GM21717 (cell line): ENCODE data around the gene AP1M1.

ENCODE experiments used
- ATAC-seq: cut with Tn5 transposase; IDR thresholded peaks from one replicate; pipeline ENCODE4 v1.9.1; 2021; ENCODE audit warnings: mild to moderate bottlenecking, moderate library complexity; ENCODE audit not compliant: unreplicated experiment

AP1M1 gene

DNA sequence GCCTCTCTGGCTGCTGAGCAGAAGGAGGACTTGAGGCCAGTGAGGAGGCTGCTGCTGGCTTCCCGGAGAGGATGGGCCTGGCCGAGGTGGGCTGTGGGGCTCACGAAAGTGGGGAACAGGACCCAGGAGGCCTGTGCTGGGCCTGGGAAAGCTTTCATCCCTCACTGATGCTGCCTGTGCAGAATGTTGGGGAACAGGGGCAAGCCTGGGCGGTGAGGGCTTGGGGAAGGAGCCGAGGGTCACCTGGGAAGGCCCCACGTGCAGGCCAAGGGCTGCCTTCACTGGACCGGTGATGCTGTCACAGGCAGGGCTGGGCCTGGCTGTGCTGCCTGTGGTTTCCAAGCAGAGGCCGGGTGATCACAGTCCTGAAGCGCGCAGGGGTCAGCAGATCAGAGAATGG, 9.4 kb downstream of the AP1M1 start:
- ATAC-seq: no peak

DNA sequence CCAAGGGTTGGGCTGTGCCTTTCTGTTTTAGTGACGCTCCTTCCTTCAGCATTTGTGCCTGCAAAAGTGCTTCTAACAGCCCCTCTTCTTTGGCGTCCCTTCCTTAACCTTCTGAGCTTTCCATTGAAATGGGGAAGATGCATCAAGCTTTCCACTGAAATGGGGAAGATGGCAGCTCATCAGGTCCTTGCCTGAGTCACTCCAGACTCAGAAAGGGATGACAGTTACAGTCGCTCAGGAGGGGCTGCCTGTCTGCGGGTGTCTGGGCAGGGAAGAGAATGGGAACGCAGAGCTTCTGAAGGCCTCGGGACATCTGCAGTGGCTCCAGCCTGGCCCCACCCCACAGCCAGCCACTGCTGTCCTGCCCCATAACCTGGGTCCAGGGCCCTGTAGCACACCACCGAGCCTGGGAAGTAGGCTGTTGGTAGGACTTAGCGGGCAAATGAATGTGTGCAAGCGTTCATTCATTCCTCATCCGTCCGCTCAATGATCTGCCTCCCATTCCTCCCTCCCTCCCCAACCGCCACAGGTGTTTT, 9.8 kb downstream of the AP1M1 start:
- ATAC-seq: no peak

DNA sequence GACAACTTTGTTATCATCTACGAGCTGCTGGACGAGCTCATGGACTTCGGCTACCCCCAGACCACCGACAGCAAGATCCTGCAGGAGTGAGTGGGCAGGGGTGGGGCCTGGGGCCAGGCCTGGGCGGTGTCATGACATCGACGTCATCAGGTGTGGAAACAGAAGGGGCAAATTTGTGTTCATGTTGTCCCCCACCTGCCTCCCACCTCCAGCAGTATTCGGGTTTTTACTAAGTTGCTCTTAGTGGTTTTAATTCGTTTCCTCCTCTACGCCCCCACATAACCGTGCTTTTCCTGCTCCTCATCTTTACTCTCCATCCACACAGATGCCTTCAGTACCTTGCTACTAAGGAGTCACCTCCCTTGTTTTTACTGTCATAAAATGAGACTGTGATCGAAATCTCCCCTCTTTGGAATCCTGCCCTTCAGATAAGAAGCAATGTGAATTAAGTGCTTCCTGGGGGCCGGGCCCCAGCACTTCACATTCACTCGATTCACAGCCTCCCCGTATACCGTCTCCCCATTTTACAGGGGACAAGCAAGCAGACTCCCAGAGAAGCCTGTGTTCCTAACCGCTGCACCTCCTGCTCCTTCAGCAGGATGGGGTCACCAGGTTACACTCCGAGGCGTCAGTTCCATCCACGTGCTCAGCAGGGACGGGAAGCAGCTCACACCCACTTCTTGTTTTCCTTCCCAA, 10.5 kb downstream of the AP1M1 start:
- ATAC-seq: no peak

DNA sequence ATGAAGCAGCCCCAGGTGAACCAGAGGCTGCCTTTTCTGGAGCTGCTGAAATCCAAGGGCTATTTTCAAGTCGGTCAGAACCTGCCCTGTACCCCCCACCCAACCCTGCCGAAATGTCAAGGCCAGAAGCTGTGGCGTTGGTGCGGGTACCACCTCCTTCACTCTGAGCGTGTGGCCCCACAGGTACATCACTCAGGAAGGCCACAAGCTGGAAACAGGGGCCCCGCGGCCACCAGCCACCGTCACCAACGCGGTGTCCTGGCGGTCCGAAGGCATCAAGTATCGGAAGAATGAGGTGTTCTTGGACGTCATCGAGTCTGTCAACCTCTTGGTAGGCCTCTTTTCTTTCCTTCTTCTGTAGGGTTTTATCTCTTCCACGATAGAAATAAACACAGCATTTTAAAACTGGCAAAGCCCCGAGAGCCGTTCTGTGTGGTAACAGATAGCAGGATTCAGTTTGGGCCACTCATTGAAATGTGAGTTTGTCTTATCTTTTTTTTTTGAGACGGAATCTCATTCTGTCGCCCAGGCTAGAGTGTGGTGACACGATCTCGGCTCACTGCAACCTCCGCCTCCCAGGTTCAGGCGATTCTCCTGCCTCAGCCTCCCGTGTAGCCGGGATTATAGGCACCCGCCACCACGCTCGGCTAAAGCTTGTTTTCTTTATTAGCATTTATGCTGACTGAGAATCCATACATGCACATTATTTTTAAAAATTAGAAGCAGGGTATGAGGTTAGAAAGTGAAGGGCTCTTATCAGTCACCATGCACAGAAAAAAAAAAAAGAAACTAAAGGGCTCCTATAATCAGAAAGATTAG, 11.3 kb downstream of the AP1M1 start:
- no peak for ATAC-seq

DNA sequence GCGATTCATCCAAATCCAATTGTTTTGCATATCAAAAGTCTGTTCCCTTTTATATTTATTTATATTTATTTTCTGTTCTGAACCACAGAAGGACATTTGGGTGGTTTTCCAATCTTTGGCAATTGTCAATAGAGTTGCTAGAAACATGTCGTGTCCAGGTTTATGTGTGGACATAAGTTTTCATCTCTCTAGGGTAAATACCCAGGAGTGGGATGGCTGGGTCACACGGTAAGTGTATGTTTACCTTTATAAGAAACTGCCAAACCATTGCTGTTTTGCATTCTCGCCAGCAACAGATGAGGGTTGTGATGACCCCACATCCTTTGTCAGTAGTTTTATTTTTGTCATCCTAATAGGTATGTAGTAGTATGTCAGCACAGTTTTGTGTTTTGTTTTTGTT, 12.5 kb downstream of the AP1M1 start:
- no peak for ATAC-seq

DNA sequence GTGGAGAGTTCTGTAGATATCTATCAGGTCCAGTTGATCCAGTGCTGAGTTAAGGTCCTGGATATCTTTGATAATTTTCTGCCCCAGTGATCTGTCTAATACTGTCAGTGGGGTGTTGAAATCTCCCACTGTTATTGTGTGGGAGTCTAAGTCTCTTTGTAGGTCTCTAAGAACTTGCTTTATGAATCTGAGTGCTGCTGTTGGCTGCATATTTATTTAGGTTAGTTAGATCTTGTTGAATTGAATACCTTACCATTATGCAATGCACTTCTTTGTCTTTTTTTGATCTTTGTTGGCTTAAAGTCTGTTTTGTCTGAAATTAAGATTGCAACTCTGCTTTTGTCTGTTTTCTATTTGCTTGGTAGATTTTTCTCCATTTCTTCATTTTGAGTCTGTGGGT, 15.4 kb downstream of the AP1M1 start:
- ATAC-seq: no peak

DNA sequence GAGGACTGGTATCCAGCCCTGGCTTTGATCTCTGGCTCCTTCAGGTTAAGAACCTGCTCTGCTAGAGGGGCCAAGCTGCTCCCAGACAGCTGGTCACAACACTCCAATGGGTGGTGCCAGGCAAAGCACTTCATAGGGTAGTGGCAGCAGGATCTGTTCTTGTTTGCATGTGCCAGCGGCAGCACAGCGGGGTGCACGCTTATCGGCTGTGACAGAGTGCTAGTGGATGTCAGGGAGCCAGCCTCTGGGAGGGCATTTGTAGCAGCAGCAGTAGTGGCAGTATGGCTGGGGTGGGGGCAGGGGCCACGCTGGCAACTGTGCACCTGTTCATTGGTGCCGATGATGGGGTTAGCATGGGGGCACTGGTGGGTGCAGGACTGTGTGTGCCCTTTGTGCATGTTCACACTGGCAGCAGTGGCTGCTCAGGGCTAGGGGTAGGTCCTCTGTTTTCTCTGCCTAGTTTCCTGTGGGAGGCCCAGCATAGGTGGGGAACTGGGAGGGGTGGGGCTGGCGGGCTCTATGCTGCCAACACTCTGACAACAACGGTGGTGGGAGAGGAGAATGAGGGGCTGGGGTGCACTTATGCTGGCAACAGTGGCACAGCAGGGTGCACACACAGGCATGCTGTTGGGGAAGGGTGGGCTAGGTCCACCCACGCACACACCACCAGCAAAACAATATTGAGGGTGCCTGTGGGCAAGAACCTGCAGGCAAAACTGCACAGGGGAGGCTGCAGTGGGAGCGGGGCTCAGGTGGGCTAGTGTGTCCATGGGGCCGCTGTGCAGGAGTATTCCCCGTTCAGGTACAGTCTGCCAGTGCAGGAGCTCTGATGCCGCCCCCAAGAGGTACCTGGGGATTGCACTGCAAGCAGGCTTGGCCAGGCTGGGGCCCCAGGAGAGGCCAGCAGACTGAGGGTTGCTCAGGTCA, 19.3 kb downstream of the AP1M1 start:
- ATAC-seq: no peak

DNA sequence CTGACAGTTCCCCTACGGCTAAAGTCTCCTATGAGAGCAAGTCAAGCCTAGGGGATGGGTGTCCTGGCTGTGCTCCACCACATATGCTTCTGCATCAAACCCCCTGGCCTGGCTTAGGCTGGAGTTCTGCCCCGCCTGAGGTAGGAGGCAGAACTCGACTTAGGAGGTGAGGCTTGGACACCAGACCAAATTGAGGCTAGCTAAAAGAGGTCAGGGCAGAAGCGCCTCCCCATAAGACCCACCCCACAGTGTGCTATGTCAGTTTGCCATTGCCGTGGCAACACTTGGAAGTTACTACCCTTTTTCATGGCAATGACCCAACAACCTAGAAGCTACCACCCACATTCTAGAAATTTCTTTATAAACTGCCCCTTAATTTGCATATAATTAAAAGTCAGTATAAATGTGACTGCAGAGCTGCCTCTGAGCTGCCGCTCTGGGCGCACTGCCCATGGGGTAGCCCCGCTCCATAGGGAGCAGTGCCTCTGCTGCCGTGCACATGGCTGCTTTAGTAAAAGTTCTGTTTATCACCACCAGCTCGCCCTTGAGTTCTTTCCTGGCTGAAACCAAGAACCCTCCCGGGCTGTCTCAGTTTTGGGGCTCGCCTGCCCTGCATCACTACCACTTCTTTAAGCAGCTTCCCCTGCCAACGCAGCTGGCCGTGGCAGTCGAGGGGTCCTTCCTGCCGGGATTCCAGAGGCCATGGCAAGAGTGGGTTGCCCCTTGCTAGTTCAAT, 20.2 kb downstream of the AP1M1 start:
- no peak for ATAC-seq

DNA sequence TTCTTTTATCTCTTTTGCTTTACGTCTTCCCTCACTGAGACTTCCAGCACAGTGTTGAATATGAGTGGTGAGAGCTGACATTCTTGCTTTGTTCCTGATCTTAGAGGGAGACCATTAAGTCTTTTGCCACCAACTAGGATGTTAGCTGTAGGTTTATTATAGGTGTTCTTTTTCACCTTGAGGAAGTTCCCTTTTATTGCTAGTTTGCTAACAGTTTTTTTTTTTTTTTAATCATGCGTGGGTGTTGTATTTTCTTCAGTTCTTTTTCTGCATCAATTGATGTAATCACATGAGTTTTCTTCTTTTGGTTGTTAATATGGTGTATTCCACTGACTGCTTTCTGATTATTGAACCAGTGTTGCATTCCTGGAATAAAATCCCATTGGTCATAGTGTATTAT, 21.1 kb downstream of the AP1M1 start:
- no peak for ATAC-seq

DNA sequence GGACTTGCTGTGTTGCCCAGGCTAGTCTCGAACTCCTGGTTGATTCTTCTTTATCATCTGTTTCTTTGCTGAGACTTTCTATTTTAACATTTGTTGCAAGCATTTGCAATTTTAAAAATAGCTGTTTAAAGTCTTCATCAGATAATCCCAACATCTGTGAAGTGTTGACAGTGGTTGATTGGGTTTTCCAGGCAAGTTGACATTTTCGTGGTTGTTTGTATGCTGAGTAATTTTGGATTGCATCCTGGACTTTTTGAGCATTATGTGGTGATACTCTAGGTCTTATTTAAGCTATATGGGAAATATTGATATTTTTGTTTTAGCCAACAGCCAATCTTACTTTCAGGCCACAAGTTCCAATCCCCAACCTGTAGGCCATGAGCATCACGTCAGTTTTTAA, 25.1 kb downstream of the AP1M1 start:
- no peak for ATAC-seq

DNA sequence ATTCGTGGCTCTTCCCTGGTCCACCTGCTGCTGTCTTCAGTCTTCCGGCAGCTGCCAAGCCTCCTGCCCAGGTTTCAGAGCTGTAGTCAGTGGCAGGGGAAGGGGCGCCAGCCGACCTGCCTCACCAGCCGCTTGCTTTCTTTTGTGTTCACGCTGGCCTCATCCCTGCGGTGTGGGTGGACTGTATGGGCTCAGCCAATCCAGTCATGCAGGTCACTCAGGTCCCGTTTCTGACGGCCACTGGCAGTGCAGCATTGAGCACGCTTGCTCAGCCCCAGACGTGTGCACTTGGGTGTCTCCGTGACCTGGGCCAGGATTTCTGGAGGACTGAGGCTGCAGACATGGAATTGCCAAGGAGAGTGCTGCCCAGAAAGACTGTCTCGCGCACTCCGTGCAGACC, 26.0 kb downstream of the AP1M1 start:
- ATAC-seq: no peak

DNA sequence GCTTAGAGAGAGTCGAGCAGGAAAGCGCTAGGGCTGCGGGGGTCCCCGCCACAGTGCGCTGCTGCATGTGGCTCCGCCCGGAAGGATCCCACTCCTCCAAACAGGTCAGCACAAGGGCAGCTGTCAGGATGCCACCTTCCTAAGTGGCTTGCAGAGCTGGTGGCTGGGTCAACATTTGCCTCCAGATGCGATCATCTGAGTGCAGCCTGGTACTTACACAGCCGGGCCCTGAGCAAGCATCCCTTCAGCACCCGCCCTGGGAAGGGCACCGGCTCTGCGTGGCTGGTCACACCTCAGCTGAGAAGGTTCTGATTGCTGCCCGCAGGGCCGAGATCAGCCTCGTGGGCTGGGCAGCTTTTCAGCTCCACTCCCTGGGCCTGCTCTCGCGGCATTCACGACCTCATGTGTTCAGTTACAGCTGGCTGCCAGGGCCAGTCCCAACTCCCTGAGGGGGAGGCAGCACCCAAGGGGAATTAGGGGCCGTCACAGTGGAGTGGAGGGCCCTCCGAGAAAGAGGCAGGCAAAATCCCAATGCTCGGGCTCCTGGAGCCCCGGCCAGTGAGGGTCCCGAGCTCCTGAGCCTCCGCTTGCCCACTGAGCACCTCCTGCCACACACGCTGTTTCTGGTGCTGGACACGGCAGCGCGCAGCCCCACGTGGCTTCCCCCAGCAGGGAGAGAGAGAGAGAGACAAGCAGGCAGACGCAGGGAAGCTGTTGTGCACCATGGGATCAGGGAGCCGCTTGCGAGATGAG, 26.8 kb downstream of the AP1M1 start:
- ATAC-seq: no peak

DNA sequence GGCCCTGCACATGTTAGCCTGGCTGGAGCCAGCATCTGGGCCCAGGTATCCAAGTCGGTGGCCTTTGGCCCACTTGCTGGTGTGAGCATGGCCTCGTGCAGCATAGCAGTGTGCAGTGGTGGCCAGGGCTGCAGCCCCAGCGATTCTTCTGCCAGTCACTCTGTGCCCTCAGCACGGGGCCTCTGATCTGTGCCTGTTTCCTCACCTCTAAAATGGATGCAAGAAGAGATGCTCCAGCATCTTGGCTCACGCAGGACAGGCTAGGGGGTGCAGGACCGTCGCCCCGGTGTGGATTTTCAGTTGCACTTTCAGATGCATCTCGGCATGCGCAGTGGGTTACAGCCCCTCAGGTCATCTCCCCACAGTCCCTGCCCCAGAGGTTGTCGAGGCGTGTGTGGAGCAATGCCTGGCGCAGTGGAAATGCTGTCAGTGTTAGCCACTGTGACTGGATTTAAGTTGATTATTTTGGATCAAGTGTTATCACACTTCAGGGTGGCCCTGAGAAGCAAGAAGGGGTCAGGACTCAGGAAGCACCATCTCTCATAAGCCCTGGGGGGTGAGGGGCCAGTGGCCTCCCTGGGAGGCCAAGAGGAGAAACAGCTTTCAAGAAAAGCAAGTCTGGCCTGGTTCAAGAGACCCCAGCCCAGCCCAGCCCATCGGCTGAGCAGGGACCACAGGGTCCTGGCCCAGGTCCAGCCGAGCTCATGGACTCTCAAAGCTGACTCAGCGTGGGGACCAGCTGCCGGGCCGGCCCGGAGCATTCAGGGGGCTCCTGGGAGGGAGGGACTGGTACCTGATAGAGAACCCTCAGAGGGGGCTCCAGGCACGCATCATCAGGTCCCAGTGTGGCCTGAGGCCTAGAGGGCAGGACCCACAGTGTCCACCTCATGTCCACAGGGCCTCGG, 27.8 kb downstream of the AP1M1 start:
- no peak for ATAC-seq

DNA sequence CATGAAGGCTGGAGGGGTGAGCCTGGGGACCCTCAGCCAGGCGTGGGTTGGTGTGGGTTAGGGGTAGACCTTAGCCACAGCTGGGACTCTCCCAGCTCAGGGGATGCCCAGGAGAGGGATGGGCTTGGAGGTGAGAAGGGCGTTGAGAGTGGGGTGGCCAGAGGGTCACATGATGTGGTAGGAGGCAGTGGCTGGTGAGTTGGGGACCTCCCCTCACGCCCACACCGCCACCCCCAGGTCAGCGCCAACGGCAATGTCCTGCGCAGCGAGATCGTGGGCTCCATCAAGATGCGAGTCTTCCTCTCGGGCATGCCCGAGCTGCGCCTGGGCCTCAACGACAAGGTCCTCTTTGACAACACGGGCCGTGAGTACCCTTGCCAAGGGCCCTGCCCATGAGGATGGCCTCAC, 28.5 kb downstream of the AP1M1 start:
- no peak for ATAC-seq

DNA sequence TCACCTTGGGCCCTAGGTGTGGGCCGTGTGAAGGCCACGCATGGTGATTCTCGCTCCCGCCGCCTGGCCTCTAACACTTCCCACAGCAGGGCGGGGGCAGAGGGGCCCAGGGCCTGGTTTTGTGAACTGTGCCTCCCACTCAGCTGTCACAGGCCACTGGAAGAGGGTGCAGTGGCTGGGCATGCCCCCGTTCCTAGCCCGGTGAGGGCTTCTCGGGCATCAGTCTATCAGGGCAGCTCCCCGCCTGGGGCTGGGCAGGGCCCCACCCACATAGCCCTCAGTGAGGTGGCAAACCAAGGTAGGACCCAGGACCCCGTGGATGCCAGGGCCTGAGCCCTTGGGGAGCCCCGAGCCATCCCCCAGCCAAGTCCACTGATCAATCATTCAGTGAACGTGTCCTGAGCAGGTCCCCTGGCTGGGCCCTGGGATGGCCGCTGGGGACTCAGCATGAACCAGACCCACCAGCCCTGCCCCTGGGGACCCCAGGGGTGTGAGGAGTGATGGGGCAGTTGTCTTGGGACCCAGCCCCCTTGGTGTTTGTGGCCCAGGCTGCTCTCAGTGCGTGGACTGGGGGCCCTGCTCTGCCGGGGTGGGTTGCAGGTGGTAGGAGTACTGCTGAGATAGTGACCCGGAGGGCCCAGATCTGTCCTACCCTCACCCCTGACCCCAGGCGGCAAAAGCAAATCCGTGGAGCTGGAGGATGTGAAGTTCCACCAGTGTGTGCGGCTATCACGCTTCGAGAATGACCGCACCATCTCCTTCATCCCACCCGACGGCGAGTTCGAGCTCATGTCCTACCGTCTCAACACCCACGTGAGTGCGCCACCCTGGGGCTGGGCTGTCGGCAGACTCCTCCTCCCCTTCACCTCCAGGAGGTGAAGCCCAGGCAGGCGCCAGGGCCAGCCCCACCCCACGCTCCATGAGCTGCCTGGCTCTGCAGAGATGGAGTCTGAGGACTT, 29.4 kb downstream of the AP1M1 start:
- ATAC-seq: no peak

DNA sequence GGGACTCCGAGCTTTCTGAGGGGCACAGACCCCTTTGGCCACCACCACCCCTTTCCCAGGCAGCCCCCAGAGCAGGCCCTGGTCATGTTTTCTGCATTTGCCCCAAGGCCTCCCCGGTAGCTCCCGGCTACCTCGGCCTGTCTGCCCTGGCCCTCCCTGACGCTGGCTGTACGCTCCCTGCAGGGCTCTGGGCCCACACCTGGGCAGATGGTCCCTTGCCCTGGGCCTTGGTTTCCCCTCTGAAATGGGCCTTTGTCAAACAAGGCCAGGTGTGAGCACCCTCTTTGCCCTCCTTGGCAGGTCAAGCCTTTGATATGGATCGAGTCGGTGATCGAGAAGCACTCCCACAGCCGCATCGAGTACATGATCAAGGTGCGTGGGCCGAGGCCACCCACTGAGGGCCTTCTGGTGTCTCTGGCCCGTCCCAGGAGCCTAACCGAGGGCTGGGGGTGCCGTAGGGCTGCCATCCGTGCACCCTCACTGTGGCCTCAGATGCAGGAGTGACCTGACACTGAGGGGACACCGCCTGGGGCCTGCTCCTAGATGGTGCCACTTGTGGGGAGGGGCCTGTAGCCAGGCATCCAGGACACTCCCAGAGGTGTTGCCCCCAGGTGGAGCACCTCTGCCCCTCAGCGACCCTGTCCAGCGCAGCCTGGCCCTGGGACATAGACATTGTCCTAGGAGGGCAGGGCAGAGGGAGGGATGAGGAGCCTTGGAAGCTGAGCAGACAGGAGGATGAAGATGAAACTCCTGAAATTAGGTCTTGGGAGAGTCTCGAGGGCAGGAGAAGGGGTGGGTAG, 30.3 kb downstream of the AP1M1 start:
- ATAC-seq: no peak
